GM18870 (cell line): ENCODE measurements around the gene KIAA1671.
"Not testable (repeated sequence)": the region's sequence is repeated elsewhere in the genome, so short reads cannot be mapped to it uniquely, and the experiment has no call there.

Source experiments
- ATAC-seq: cut with Tn5 transposase; IDR thresholded peaks from one replicate; pipeline ENCODE4 v1.9.1; 2021; ENCODE audit warnings: moderate library complexity; ENCODE audit not compliant: unreplicated experiment

The KIAA1671 gene

GRCh38 chr22:25212337-25212736 is 259.8 kb downstream of the KIAA1671 start:
- no peak for ATAC-seq

GRCh38 chr22:25213221-25213620 is 260.7 kb downstream of the KIAA1671 start:
- no peak for ATAC-seq

GRCh38 chr22:25216230-25216629 is 263.7 kb downstream of the KIAA1671 start:
- ATAC-seq = no peak

GRCh38 chr22:25219211-25219689 is 266.7 kb downstream of the KIAA1671 start, which contains the start of gene CRYBB2:
TSS of gene CRYBB2 (plus strand) at chr22:25219639. CDS start at chr22:25221430, 1,791 bp downstream.
- no peak for ATAC-seq

GRCh38 chr22:25219948-25220442 is 267.5 kb downstream of the KIAA1671 start:
- ATAC-seq = no peak

GRCh38 chr22:25221790-25222189 is 269.3 kb downstream of the KIAA1671 start:
- ATAC-seq = no peak

- no peak for ATAC-seq
Measured at GRCh38 chr22:25223269-25223850, 270.8 kb downstream of the KIAA1671 start.

GRCh38 chr22:25228822-25229221 is 276.3 kb downstream of the KIAA1671 start:
- no peak for ATAC-seq

GRCh38 chr22:25230760-25231159 is 278.2 kb downstream of the KIAA1671 start:
- ATAC-seq = not testable (repeated sequence)

GRCh38 chr22:25232301-25232700 is 279.8 kb downstream of the KIAA1671 start:
- no peak for ATAC-seq

- not testable (repeated sequence) for ATAC-seq
Measured at GRCh38 chr22:25233706-25234105, 281.2 kb downstream of the KIAA1671 start.

GRCh38 chr22:25235547-25236290 is 283.2 kb downstream of the KIAA1671 start:
- ATAC-seq = no peak

- no peak for ATAC-seq
Measured at GRCh38 chr22:25236417-25236816, 283.9 kb downstream of the KIAA1671 start.

- no peak for ATAC-seq
Measured at GRCh38 chr22:25237503-25237902, 285.0 kb downstream of the KIAA1671 start.

- not testable (repeated sequence) for ATAC-seq
Measured at GRCh38 chr22:25238058-25238457, 285.5 kb downstream of the KIAA1671 start.
